ENCODE measurements around the gene FAM171A1.

Gene FAM171A1

DNA sequence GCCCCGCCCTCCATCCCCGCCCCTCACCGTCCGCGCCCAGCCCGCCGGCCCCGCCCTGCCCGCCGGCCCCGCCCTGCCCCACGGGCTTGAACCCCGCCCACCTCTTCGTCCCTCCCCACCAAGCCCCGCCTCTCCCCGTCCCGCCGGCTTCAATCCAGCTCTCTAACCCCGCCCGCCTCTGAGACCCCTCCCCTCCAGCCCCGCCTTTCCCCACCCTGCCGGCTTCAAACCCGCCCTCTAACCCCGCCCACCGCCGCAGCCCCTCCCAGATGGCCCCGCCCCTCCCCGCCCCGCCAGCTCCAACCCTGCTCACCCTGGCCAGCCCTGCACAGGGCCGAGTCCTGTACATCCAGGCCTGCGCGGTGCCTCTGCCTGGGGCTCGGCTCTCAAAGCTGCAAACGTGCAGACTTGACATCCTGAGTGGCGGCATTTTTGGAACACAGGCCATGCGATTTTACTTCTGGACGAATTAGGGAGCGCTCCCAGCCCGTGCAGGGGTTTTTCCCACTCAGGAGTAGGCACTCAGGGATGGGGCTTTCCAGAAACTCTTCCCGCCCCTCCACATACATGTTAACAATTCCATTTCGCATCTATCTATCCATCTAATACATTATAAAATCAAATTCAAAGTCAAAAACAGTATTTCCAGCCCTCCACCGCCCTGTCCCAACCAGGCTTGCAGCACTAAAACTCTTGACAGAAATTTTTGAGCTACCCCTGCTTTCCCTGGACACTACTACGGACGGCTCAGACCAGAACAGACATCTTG, 202.1 kb downstream of the FAM171A1 start:
- DNase-seq (ENCODE audit: low spot score), result peak; percentile 95

DNA sequence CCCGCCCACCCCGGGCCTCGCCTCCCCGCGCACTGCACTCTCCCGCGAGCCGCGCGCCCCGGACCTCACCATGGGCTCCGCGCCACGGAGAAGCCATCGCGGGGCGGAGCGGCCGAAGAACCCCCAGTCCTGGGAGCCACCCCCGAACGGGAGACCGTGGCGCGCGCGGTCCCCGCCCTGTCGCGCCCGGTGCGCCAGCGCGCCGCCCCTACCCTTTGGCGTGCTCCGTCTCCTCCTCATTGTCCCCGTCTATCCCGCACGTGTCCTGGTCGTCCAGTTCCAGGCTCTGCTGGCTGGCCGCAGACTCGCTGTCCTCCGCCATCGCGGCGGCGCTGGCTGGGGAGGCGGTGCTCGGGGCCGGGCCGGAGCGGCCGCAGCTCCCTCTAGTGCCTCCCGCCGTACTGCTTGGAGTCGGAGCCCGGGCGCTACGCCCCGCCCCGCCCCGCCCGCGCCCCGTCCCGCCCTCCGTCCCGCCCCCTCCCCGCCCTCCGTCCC, 202.8 kb downstream of the FAM171A1 start, which contains the start of gene NMT2:
Gene NMT2, minus strand, starts transcription at position 403 of the 495 bp plus-strand sequence. Its CDS starts 81 bp downstream, at position 322.
- DNase-seq (ENCODE audit: low spot score), result peak; percentile 88

DNA sequence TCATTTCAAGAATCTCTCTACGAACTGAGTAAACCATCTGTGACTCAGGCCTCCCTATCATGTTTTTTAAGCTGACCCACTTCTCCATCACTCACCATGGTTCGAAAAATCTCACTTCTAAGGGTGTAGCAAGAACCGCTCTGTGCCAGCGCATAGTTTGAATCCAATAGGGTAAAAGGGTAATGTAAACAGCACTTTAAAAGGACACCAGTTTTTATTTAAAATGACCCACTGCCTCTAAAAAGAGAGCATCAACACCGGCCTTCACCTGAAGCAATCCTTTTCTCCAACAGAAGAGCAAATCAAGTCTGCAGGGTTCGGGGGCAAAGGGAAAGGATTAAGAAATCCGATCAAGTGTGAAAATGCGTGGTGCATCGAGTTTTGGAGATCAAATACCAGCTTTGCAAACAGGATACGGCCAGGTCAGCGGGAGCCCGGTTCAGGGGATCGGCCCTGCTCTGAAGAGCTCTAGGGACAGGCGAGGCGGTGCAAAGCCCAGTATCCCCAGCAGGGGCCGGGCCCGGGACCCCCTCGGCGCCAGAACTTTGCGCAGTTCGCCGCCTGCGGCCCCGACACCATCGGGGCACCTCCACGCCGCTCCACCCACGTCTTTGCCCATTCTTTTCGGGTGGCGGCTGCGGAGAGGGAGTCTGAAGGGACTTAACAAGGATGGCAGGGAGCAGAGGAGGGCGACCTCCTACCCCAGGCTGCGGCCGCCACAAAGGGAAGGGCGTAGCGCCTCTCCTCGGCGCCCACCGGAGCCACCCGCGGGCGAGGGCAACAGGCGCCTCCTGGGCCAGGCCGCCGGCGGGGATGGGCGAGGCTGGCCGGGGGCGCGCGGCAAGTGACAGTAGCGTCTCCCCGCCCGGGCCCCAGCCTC, 203.4 kb downstream of the FAM171A1 start:
- peak; percentile 71 for DNase-seq (ENCODE audit: low spot score)

DNA sequence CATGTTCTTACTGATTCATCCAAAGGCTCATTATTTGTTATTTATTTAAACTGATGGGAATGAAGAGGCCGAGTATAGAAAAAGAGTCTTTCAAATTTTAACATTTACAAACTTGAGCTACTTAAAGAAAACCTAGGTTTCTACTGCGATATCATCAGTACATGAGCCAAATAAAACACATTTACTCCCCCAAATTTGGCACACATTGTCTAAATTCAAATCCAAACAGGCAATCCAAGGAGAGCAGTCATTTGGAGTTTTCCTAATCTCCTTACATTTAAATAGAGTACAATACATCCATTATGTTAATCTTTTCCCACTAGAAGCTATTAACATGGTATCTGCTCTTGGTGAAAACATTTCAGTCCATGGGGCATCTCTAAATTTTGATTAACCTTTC, 204.8 kb downstream of the FAM171A1 start:
- DNase-seq (ENCODE audit: low spot score), result no peak

DNA sequence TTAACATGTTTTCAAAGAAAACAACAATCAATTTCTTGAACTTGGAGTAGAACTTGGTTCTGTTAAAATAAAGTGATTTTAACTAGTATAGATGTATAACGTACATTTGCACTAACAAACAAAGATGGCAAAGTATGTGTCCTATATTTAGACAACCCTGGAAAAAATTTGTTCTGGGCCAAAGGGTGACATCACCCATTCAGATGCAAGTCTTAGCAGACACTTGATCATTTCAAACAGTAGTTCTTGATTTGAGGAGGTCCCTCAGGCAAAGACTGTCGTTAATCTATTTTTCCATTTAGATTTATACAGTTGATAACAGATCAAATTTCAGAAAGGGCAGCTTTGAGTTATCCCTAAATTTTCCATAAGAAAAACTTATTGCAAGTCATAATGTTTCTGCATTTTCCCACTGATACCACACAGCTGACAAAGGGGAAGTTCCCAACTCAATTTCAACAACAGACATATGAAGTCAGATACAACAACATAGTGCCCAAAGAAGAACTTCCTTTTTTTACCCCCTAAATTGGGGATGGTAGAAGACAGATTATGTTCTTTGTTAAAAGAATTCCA, 207.7 kb downstream of the FAM171A1 start:
- DNase-seq (ENCODE audit: low spot score), result no peak
